HG03025 (cell line): Measurements from ENCODE around the gene NBAS.

Source experiments
- ATAC-seq: cut with Tn5 transposase; IDR thresholded peaks from one replicate; pipeline ENCODE4 v1.9.1; 2021; ENCODE audit warnings: mild to moderate bottlenecking, moderate library complexity; ENCODE audit not compliant: unreplicated experiment, low FRiP score

The NBAS gene

GRCh38 chr2:15591692-15592463, 30.7 kb upstream of the NBAS start, which contains the start of gene DDX1:
Gene DDX1, plus strand, starts transcription at chr2:15591868. Its CDS starts 66 bp downstream, at chr2:15591934.
- ATAC-seq: peak; percentile 96

- ATAC-seq: no peak
Observed at GRCh38 chr2:15591373-15591691, 30.2 kb upstream of the NBAS start.

GRCh38 chr2:15588329-15588919, 27.3 kb upstream of the NBAS start:
- no peak for ATAC-seq

- ATAC-seq: no peak
Observed at GRCh38 chr2:15584767-15585469, 23.8 kb upstream of the NBAS start.

GRCh38 chr2:15584316-15584715, 23.2 kb upstream of the NBAS start:
- ATAC-seq: no peak

GRCh38 chr2:15583826-15584225, 22.7 kb upstream of the NBAS start:
- ATAC-seq: no peak

GRCh38 chr2:15582710-15583357, 21.7 kb upstream of the NBAS start:
- no peak for ATAC-seq

GRCh38 chr2:15580451-15580850, 19.3 kb upstream of the NBAS start:
- no peak for ATAC-seq

GRCh38 chr2:15579641-15580040, 18.5 kb upstream of the NBAS start:
- ATAC-seq: no peak

- peak; percentile 96 for ATAC-seq
Observed at GRCh38 chr2:15577071-15577735, 16.1 kb upstream of the NBAS start.

GRCh38 chr2:15571729-15572128, 10.6 kb upstream of the NBAS start:
- ATAC-seq: no peak

GRCh38 chr2:15570104-15570503, 9.0 kb upstream of the NBAS start:
- no peak for ATAC-seq

GRCh38 chr2:15568874-15569273, 7.7 kb upstream of the NBAS start:
- no peak for ATAC-seq

- ATAC-seq: no peak
Observed at GRCh38 chr2:15566912-15567311, 5.8 kb upstream of the NBAS start.

- ATAC-seq: no peak
Observed at GRCh38 chr2:15565994-15566671, 5.0 kb upstream of the NBAS start.

GRCh38 chr2:15565392-15565791, 4.3 kb upstream of the NBAS start:
- no peak for ATAC-seq

- ATAC-seq: no peak
Observed at GRCh38 chr2:15563227-15564100, 2.3 kb upstream of the NBAS start.

- ATAC-seq: no peak
Observed at GRCh38 chr2:15562354-15563031, 1.4 kb upstream of the NBAS start.
